Measurements from ENCODE around the gene PIK3R4.

DNA sequence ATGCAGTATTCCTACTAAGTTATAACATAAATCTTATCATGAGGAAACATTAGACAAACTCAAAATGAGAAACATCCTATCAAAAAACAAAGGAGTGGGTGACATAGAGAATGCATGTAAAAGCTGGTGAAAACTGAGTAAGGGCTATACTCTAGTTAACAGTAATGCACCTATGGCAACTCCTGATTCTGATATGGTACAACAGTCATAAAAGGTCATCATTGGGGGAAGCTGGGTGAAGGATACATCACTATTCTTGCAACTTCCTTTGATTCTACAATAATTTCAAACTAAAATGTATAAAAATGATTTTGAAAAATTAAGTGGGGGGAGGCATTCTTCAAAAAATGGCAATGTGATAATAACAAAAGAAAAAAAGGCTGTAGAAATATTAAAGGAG is 6.8 kb downstream of the PIK3R4 start:
- TF ChIP-seq, protein P1, sequence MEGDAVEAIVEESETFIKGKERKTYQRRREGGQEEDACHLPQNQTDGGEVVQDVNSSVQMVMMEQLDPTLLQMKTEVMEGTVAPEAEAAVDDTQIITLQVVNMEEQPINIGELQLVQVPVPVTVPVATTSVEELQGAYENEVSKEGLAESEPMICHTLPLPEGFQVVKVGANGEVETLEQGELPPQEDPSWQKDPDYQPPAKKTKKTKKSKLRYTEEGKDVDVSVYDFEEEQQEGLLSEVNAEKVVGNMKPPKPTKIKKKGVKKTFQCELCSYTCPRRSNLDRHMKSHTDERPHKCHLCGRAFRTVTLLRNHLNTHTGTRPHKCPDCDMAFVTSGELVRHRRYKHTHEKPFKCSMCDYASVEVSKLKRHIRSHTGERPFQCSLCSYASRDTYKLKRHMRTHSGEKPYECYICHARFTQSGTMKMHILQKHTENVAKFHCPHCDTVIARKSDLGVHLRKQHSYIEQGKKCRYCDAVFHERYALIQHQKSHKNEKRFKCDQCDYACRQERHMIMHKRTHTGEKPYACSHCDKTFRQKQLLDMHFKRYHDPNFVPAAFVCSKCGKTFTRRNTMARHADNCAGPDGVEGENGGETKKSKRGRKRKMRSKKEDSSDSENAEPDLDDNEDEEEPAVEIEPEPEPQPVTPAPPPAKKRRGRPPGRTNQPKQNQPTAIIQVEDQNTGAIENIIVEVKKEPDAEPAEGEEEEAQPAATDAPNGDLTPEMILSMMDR (IDR thresholded peaks at IDR 0.05) = no peak
- no peak for TF ChIP-seq SIN3A (IDR thresholded peaks at IDR 0.05; ENCODE audit: borderline replicate concordance, low read depth, low read length)
- TF ChIP-seq EZH2phosphoT487 (IDR thresholded peaks at IDR 0.05; ENCODE audit: borderline replicate concordance, low read depth) = no peak
- TF ChIP-seq POLR2AphosphoS5 (IDR thresholded peaks at IDR 0.05; ENCODE audit: low read depth, low read length) = no peak
- TF ChIP-seq RAD21 (IDR thresholded peaks at IDR 0.05; ENCODE audit: low read length) = no peak
- TF ChIP-seq GABPA (IDR thresholded peaks at IDR 0.05; ENCODE audit: low read depth) = no peak
- TF ChIP-seq YY1 (IDR thresholded peaks at IDR 0.05; ENCODE audit: low read depth) = no peak
- TF ChIP-seq, protein P2, sequence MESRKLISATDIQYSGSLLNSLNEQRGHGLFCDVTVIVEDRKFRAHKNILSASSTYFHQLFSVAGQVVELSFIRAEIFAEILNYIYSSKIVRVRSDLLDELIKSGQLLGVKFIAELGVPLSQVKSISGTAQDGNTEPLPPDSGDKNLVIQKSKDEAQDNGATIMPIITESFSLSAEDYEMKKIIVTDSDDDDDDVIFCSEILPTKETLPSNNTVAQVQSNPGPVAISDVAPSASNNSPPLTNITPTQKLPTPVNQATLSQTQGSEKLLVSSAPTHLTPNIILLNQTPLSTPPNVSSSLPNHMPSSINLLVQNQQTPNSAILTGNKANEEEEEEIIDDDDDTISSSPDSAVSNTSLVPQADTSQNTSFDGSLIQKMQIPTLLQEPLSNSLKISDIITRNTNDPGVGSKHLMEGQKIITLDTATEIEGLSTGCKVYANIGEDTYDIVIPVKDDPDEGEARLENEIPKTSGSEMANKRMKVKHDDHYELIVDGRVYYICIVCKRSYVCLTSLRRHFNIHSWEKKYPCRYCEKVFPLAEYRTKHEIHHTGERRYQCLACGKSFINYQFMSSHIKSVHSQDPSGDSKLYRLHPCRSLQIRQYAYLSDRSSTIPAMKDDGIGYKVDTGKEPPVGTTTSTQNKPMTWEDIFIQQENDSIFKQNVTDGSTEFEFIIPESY (IDR thresholded peaks at IDR 0.05; ENCODE audit: borderline replicate concordance, low read depth) = no peak
- no peak for TF ChIP-seq NFIC (IDR thresholded peaks at IDR 0.05; ENCODE audit: borderline replicate concordance)
- TF ChIP-seq, protein P3, sequence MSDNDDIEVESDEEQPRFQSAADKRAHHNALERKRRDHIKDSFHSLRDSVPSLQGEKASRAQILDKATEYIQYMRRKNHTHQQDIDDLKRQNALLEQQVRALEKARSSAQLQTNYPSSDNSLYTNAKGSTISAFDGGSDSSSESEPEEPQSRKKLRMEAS (IDR thresholded peaks at IDR 0.05; ENCODE audit: low read depth) = no peak
- TF ChIP-seq, protein P4, sequence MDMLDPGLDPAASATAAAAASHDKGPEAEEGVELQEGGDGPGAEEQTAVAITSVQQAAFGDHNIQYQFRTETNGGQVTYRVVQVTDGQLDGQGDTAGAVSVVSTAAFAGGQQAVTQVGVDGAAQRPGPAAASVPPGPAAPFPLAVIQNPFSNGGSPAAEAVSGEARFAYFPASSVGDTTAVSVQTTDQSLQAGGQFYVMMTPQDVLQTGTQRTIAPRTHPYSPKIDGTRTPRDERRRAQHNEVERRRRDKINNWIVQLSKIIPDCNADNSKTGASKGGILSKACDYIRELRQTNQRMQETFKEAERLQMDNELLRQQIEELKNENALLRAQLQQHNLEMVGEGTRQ (IDR thresholded peaks at IDR 0.05; ENCODE audit: borderline replicate concordance, low read depth, low read length) = no peak
- no peak for TF ChIP-seq EP300 (IDR thresholded peaks at IDR 0.05; ENCODE audit: borderline replicate concordance in 1 of 2, low read depth in 1 of 2, low read length in 1 of 2)
- TF ChIP-seq CHD2 (IDR thresholded peaks at IDR 0.05; ENCODE audit: low read length, partially characterized antibody) = no peak
